GM06990 (cell line): ENCODE results near the gene MAEA.

Experiments used
- DNase-seq: peaks from one replicate; pipeline ENCODE4 v3.0.0-alpha.2; 2011; ENCODE audit not compliant: insufficient read length; ENCODE audit errors: extremely low read depth
- H3K27me3 ChIP-seq: replicated peaks from 2 replicates; pipeline ENCODE4 v1.6.0; 2011; ENCODE audit warnings: low read length; ENCODE audit not compliant: control insufficient read depth, insufficient read depth
- H3K36me3 ChIP-seq: 2 replicates; pipeline ENCODE4 v1.5.1; 2011; ENCODE audit warnings: low read length; ENCODE audit not compliant: control insufficient read depth, insufficient read depth
- H3K4me3 ChIP-seq: replicated peaks from 2 replicates; pipeline ENCODE4 v1.5.1; 2011; ENCODE audit warnings: low read depth, mild to moderate bottlenecking, control low read depth, low read length
- CTCF ChIP-seq: IDR thresholded peaks from 2 replicates; pipeline ENCODE4 v1.5.1; 2011; ENCODE audit warnings: low read length, control low read depth, mild to moderate bottlenecking, inconsistent platforms; ENCODE audit not compliant: insufficient read depth, poor library complexity, severe bottlenecking

MAEA gene

GRCh38 chr4:1289207-1290164 is at the start of gene MAEA:
TSS of gene MAEA (plus strand) at chr4:1289891. CDS start at chr4:1289914, 23 bp downstream.
- peak; percentile 98 for DNase-seq
- peaks cover 4% of the 10 kb centered on the region for H3K36me3 ChIP-seq
- TF ChIP-seq CTCF = no peak
- H3K27me3 ChIP-seq = no peaks in the 10 kb centered on the region
- peak within 1 kb of the TSS; percentile 95 for H3K4me3 ChIP-seq

GRCh38 chr4:1239950-1240307 is 49.8 kb upstream of the MAEA start:
- no peak overlapping the region for H3K4me3 ChIP-seq
- H3K27me3 ChIP-seq = no peaks in the 10 kb centered on the region
- DNase-seq = peak; percentile 26
- no peak for TF ChIP-seq CTCF
- H3K36me3 ChIP-seq = peaks cover 36% of the 10 kb centered on the region

GRCh38 chr4:1240721-1241465 is 48.8 kb upstream of the MAEA start:
- H3K27me3 ChIP-seq = no peaks in the 10 kb centered on the region
- H3K4me3 ChIP-seq = no peak overlapping the region
- TF ChIP-seq CTCF = no peak
- H3K36me3 ChIP-seq = peaks cover 29% of the 10 kb centered on the region
- DNase-seq = peak; percentile 13

- H3K4me3 ChIP-seq = no peak overlapping the region
- H3K36me3 ChIP-seq = peaks cover 25% of the 10 kb centered on the region
- no peak for DNase-seq
- H3K27me3 ChIP-seq = no peaks in the 10 kb centered on the region
- no peak for TF ChIP-seq CTCF
Measured at GRCh38 chr4:1241466-1241935, 48.2 kb upstream of the MAEA start.

DNA sequence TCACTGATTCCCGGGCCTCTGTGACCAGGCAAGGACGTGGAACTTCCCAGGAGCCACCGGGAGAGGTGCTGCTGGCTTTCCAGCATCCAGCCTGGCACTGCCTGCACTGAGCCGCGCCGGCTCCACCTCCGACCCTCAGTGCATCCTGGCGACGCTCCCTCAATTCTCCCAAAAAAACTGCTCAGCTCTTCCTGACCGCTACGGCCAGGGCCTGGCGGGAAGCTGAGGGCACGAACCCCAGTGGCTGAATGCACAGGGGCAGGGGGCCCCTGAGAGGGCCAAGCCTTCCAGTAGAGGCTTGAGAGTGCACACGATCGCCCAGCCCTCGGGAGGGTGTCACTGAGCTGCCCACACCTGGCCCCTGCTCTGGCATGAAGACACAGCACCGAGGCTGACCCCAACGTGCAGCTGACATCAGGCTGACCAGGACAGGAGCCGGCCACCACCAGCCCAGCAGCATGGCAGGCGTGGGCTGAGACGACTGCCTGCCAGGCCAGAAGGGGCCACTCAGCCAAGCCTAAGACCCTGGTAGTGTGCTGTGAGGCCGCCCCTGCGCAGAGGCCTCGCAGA is 47.7 kb upstream of the MAEA start:
- Histone ChIP-seq H3K27me3 (no peaks in the 10 kb centered on the region), H3K4me3 (no peak overlapping the region), H3K36me3 (peaks cover 22% of the 10 kb centered on the region)
- no peak for TF ChIP-seq CTCF
- no peak for DNase-seq
